Mesenchymal stem cell (in vitro differentiated cells and primary cell): ENCODE measurements around the gene PIK3R6.

ENCODE experiments used
- DNase-seq: peaks from one replicate; pipeline ENCODE4 v3.0.0-alpha.2; 2013
- H2AFZ ChIP-seq: one replicate; pipeline ENCODE4 v1.6.1; 2013; ENCODE audit warnings: low read depth, mild to moderate bottlenecking, control low read depth, inconsistent platforms, low read length, moderate library complexity
- H2AK5ac ChIP-seq: 2 replicates; pipeline ENCODE4 v1.6.1; 2013; ENCODE audit warnings: low read length, moderate library complexity, mild to moderate bottlenecking, inconsistent platforms; ENCODE audit not compliant: severe bottlenecking
- H2BK120ac ChIP-seq: one replicate; pipeline ENCODE4 v1.6.1; 2013; ENCODE audit warnings: low read depth, mild to moderate bottlenecking, inconsistent platforms, low read length, moderate library complexity
- H2BK12ac ChIP-seq, 2 experiments: one replicate each; pipeline ENCODE4 v1.6.1; 2013; ENCODE audit warnings: inconsistent platforms in 2 of 2, low read length in 2 of 2, mild to moderate bottlenecking in 2 of 2, moderate library complexity in 2 of 2, control low read depth in 1 of 2
- H2BK15ac ChIP-seq: one replicate; pipeline ENCODE4 v1.6.1; 2013; ENCODE audit warnings: mild to moderate bottlenecking, low read depth, inconsistent platforms; ENCODE audit not compliant: poor library complexity, severe bottlenecking
- H2BK5ac ChIP-seq: 2 replicates; pipeline ENCODE4 v1.6.1; 2013; ENCODE audit warnings: low read depth, mild to moderate bottlenecking, low read length, control low read depth, inconsistent platforms; ENCODE audit not compliant: poor library complexity, severe bottlenecking
- H3K14ac ChIP-seq, 2 experiments: one replicate each; pipeline ENCODE4 v1.6.1; 2013; ENCODE audit warnings: inconsistent platforms in 2 of 2, low read length in 2 of 2, control low read depth in 1 of 2, mild to moderate bottlenecking in 1 of 2, moderate library complexity in 1 of 2
- H3K18ac ChIP-seq, 2 experiments: one replicate each; pipeline ENCODE4 v1.6.1; 2013; ENCODE audit warnings: inconsistent platforms in 2 of 2, low read length in 2 of 2, control low read depth in 1 of 2, low read depth in 1 of 2, mild to moderate bottlenecking in 1 of 2
- H3K23ac ChIP-seq, 2 experiments: one replicate each; pipeline ENCODE4 v1.6.1; 2013; ENCODE audit warnings: inconsistent platforms in 2 of 2, low read length in 2 of 2, mild to moderate bottlenecking in 2 of 2, moderate library complexity in 2 of 2, control low read depth in 1 of 2
- H3K27ac ChIP-seq: 2 replicates; pipeline ENCODE4 v1.5.1; 2013; ENCODE audit warnings: mild to moderate bottlenecking, moderate library complexity, low read length, control low read depth, inconsistent platforms; ENCODE audit not compliant: poor library complexity, severe bottlenecking
- H3K27me3 ChIP-seq, 2 experiments: 2 replicates each; pipeline versions ENCODE4 v1.6.1 to v1.7.0; 2013; ENCODE audit warnings: low read length in 2 of 2, mild to moderate bottlenecking in 2 of 2, moderate library complexity in 2 of 2, control low read depth in 1 of 2, inconsistent platforms in 1 of 2; ENCODE audit not compliant: control insufficient read depth in 1 of 2, insufficient read depth in 1 of 2
- H3K36me3 ChIP-seq, 2 experiments: 2 replicates each; pipeline versions ENCODE4 v1.6.1 to v1.7.0; 2013; ENCODE audit warnings: low read length in 2 of 2, control low read depth in 1 of 2, inconsistent platforms in 1 of 2, low read depth in 1 of 2, mild to moderate bottlenecking in 1 of 2; ENCODE audit not compliant: insufficient read depth in 2 of 2, control insufficient read depth in 1 of 2
- H3K4ac ChIP-seq, 2 experiments: one replicate each; pipeline ENCODE4 v1.6.1; 2013; ENCODE audit warnings: inconsistent platforms in 2 of 2, low read length in 2 of 2, mild to moderate bottlenecking in 2 of 2, moderate library complexity in 2 of 2, control low read depth in 1 of 2, low read depth in 1 of 2
- H3K4me1 ChIP-seq: 2 replicates; pipeline ENCODE4 v1.6.1; 2013; ENCODE audit warnings: low read depth, low read length, control low read depth; ENCODE audit not compliant: control insufficient read depth, insufficient read depth
- H3K4me2 ChIP-seq: 2 replicates; pipeline ENCODE4 v1.6.1; 2013; ENCODE audit warnings: low read length, mild to moderate bottlenecking, inconsistent platforms; ENCODE audit not compliant: poor library complexity, severe bottlenecking
- H3K4me3 ChIP-seq, 2 experiments: 2 replicates each; pipeline versions ENCODE4 v1.5.1 to v1.7.0; 2013; ENCODE audit warnings: low read length in 2 of 2, mild to moderate bottlenecking in 2 of 2, control low read depth in 1 of 2, low read depth in 1 of 2; ENCODE audit not compliant: insufficient read depth in 1 of 2
- H3K79me1 ChIP-seq: replicated peaks from 2 replicates; pipeline ENCODE4 v1.6.1; 2013; ENCODE audit warnings: mild to moderate bottlenecking, control low read depth, low read length, inconsistent platforms; ENCODE audit not compliant: poor library complexity, severe bottlenecking
- H3K9ac ChIP-seq: 2 replicates; pipeline ENCODE4 v1.7.0; 2013; ENCODE audit warnings: mild to moderate bottlenecking, low read length, moderate library complexity
- H3K9me3 ChIP-seq: 2 replicates; pipeline ENCODE4 v1.7.0; 2013; ENCODE audit warnings: mild to moderate bottlenecking, low read length; ENCODE audit not compliant: control insufficient read depth
- H4K8ac ChIP-seq: one replicate; pipeline ENCODE4 v1.6.1; 2013; ENCODE audit warnings: inconsistent platforms, mild to moderate bottlenecking, low read length, moderate library complexity
- H4K91ac ChIP-seq: one replicate; pipeline ENCODE4 v1.6.1; 2013; ENCODE audit warnings: mild to moderate bottlenecking, low read length, inconsistent platforms
- WGBS: methylation state at CpG from one replicate; pipeline ENCODE4 v1.1.7; 2013; ENCODE audit warnings: mixed read lengths; 5-methylcytosine and 5-hydroxymethylcytosine counted together

Gene PIK3R6

DNA sequence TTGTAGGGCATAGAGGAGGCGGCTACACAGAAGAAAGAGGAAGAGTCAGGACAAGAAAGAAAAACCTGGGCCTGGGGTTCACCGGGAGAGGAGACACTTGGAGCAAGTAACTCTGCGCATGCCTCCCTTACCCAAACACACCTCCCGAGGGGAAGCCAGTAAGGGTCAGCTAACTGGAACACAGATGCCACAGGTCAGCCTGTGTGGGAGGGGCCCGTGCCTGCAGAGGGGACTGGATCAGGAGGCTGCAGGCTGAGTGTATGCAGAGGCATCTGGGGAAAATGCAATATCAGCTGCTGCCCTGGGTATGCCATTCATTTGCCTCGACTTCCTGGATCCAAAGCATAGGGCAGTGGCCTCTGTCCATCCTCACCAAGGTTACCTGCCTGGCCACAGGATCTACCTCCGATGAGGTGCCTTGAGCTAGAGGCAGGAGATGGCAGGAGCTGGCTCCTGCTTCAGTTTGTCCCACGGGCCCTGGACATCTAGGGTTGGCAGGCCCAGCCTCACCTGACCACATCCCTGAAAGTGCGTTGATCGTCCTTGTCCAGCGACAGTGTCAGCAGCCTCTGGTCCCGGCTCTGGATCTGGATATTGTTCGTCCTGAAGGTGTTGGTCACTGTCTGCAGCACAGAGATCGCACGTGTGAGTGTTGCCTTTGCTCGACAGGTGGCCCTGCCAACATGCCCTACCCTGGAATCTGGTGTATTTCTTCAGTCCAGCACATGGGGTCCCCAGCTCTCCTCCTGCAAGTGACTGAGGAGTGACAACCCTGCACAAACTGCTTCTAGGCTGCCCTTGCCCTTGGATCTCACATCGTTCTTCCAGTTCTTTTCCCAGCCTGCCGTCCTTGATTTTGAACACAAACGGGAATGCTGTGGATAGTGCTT is 63.7 kb downstream of the PIK3R6 start:
- no peaks in the 10 kb centered on the region for H3K79me1 ChIP-seq
- no peaks in the 10 kb centered on the region for H3K9me3 ChIP-seq
- H2BK12ac ChIP-seq = no peak overlapping the region
- 74% methylated on average over 17 of the region's 19 CpGs for WGBS
- H2AFZ ChIP-seq = no peak overlapping the region
- H3K4ac ChIP-seq = no peak overlapping the region
- H4K91ac ChIP-seq = no peak overlapping the region
- H3K27ac ChIP-seq = no peak overlapping the region
- H2BK120ac ChIP-seq = no peak overlapping the region
- peaks cover 2 to 59% of the 10 kb centered on the region in 2 experiments for H3K27me3 ChIP-seq
- H3K4me2 ChIP-seq = no peak overlapping the region
- no peak overlapping the region for H3K14ac ChIP-seq
- no peak overlapping the region for H3K23ac ChIP-seq
- no peak overlapping the region for H2BK15ac ChIP-seq
- no peak overlapping the region for H2BK5ac ChIP-seq
- H3K36me3 ChIP-seq = no peaks in the 10 kb centered on the region
- no peak overlapping the region for H2AK5ac ChIP-seq
- peaks cover 24% of the 10 kb centered on the region for H3K4me1 ChIP-seq
- no peak for DNase-seq
- no peak overlapping the region for H4K8ac ChIP-seq
- no peak overlapping the region for H3K9ac ChIP-seq
- H3K18ac ChIP-seq = no peak overlapping the region
- H3K4me3 ChIP-seq = no peak overlapping the region

DNA sequence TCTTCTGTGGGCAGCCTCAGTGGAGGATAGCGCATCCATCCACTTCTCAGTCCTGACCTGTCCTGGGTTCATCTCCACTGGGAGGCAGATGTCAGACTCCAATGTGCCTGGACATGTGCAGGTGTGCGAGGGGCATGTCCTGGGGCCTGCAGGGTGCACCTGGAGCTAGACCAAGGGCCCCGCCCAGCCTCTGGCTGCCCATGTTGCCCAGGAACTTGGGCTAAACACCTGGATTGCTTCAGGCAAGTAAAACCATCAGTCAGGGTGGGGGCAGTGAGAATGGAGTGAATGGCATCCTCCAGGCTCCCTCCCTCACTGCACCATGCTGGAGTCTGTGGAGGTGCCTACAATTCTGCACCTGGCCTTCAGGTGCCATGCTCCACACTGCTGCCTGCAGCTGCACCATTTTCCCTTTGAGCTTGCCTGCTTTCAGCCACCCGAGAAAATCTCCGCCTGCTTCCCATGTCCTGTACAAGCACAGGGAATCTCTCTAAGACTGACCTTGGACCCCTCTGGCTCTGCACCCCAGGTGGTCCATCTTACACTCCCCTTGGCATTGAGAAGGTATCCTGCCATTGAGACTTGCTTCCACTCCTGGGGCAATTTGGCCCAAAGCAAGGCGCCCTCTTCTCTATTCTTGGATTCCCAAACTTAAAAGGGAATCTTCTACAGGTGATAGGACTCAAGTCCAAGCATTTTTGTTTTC is 66.2 kb downstream of the PIK3R6 start:
- Histone ChIP-seq H2BK15ac (no peak overlapping the region), H4K8ac (no peak overlapping the region), H2AK5ac (peak overlapping the region; percentile 19), H3K14ac (no peak overlapping the region), H2AFZ (no peak overlapping the region), H3K36me3 (no peaks in the 10 kb centered on the region), H3K27ac (no peak overlapping the region), H3K4me1 (peaks cover 27% of the 10 kb centered on the region), H3K4me3 (no peak overlapping the region), H3K18ac (no peak overlapping the region), H3K27me3 (peaks cover 17 to 74% of the 10 kb centered on the region in 2 experiments), H3K4me2 (no peak overlapping the region), H2BK120ac (no peak overlapping the region), H4K91ac (no peak overlapping the region), H3K4ac (no peak overlapping the region), H2BK5ac (no peak overlapping the region), H3K79me1 (no peaks in the 10 kb centered on the region), H3K9me3 (no peaks in the 10 kb centered on the region), H2BK12ac (no peak overlapping the region), H3K9ac (no peak overlapping the region), H3K23ac (no peak overlapping the region)
- DNase-seq = no peak
- WGBS = 72% methylated on average over 5 of the region's 6 CpGs

DNA sequence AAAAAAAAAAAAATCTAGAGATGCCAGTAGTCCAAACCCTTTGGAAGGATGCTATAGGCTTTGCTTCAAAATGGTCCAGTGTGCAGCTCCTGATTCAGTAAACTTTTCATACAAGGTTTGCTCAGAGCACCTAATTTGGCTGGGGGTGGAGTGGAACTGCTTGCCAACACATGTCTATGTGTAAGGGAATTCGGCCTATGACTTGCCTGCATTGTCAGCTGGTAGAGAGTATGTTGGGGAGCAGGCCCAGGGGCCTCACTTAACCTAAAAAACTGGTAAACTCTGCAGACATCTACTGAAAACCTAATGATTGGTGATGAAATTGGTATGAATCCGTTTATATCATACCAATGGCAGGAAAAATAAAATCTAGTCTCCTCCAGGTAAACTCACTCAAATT is 66.8 kb downstream of the PIK3R6 start:
- Histone ChIP-seq H4K91ac (no peak overlapping the region), H4K8ac (no peak overlapping the region), H3K27ac (no peak overlapping the region), H3K79me1 (no peaks in the 10 kb centered on the region), H3K23ac (no peak overlapping the region), H3K14ac (no peak overlapping the region), H2BK15ac (no peak overlapping the region), H2AFZ (no peak overlapping the region), H3K18ac (no peak overlapping the region), H3K9me3 (no peaks in the 10 kb centered on the region), H3K4me3 (no peak overlapping the region), H3K4me2 (no peak overlapping the region), H2BK5ac (no peak overlapping the region), H3K27me3 (peaks cover 17 to 77% of the 10 kb centered on the region in 2 experiments), H3K4me1 (peaks cover 25% of the 10 kb centered on the region), H2BK12ac (no peak overlapping the region), H3K36me3 (no peaks in the 10 kb centered on the region), H2BK120ac (no peak overlapping the region), H2AK5ac (no peak overlapping the region), H3K4ac (no peak overlapping the region), H3K9ac (no peak overlapping the region)
- 42% methylated on average over 2 of the region's 2 CpGs for WGBS
- DNase-seq = no peak

DNA sequence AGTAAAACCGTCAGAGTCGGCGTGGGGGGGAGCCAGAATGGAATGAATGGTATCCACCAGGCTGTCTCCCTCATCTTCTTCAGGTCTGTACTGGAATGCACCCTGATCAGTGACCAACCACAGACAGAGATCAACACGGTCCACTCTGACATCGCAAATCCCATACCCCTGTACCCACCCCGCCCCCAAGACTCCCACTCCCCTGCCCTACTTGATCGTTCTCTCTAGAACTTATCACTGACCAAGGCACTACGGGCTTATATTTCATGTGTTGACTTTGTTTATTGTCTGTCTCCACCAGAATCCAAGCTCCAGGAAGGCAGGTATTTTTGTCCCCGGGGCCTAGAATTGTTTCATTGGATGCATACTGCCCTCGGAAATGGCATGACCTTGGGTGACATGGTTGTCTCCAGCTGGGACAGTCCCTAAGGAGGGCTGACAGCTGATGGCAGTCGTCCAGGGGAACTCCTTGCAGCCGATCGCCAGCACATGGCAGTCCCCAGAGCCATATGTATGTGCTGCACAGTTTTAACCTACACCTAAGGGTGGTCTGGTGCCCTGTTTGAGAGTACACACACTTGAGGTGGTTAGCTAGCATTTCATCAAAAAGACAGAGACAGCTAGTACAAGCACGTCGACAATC is 67.8 kb downstream of the PIK3R6 start:
- H2BK12ac ChIP-seq = no peak overlapping the region
- no peaks in the 10 kb centered on the region for H3K9me3 ChIP-seq
- H3K9ac ChIP-seq = no peak overlapping the region
- H3K23ac ChIP-seq = no peak overlapping the region
- H3K36me3 ChIP-seq = no peaks in the 10 kb centered on the region
- peaks cover 23% of the 10 kb centered on the region for H3K4me1 ChIP-seq
- DNase-seq = no peak
- no peak overlapping the region for H2BK5ac ChIP-seq
- peak overlapping the region; percentile 3 for H2AK5ac ChIP-seq
- H3K18ac ChIP-seq = no peak overlapping the region
- H2BK15ac ChIP-seq = no peak overlapping the region
- no peak overlapping the region for H3K4me3 ChIP-seq
- H4K8ac ChIP-seq = no peak overlapping the region
- no peak overlapping the region for H2BK120ac ChIP-seq
- no peak overlapping the region for H4K91ac ChIP-seq
- H3K79me1 ChIP-seq = no peaks in the 10 kb centered on the region
- no peak overlapping the region for H3K4me2 ChIP-seq
- H3K27ac ChIP-seq = no peak overlapping the region
- no peak overlapping the region for H2AFZ ChIP-seq
- H3K27me3 ChIP-seq = peaks cover 17 to 71% of the 10 kb centered on the region in 2 experiments
- 56% methylated on average over 13 of the region's 15 CpGs for WGBS
- no peak overlapping the region for H3K4ac ChIP-seq
- H3K14ac ChIP-seq = no peak overlapping the region
